Endothelial cell of umbilical vein (primary cell): Measurements from ENCODE around the gene RAB40AL. TPM values are rescaled to one million over a fixed set of nuclear protein-coding genes. Genes with fewer than 3 reads are reported as not detected.

ENCODE experiments used
- BruUV-seq: library from RNA; stranded (reverse); fragments of 400-500 nt; replicated peaks from 2 replicates; lab custom pipeline; 2021; lab: Mats Ljungman, UMichigan
- CTCF ChIA-PET: fragments of 300-600, 350-600 bp; sonication (Branson Sonifier 250); formaldehyde crosslinking; loops from one replicate; lab custom pipeline; 2021; ENCODE audit warnings: antibody characterized with exemption, inconsistent platforms; lab: Charles Lee
- POLR2A ChIA-PET: fragments of 300-600, 350-600 bp; sonication (Branson Sonifier 250); formaldehyde crosslinking; loops from one replicate; lab custom pipeline; 2021; ENCODE audit warnings: antibody characterized with exemption, inconsistent platforms; lab: Charles Lee
- DNase-seq: peaks from one replicate; pipeline ENCODE4 v3.0.0-alpha.2; 2011; ENCODE audit warnings: low read depth, low spot score
- FAIRE-seq: peaks from 2 replicates; lab custom pipeline; 2011; peaks lifted over from hg19 to GRCh38; lab: Jason Lieb, UNC
- H2AFZ ChIP-seq: 2 replicates; pipeline ENCODE4 v1.6.0; 2012; ENCODE audit warnings: low read depth, low read length, control low read depth, inconsistent platforms
- H3K27ac ChIP-seq: 2 replicates; pipeline ENCODE4 v1.5.1; 2011; ENCODE audit warnings: low read depth, mild to moderate bottlenecking, control low read depth, low read length, moderate library complexity; ENCODE audit not compliant: insufficient read depth
- H3K27me3 ChIP-seq, 2 experiments: 2 replicates each; pipeline versions ENCODE4 v1.6.0 to v1.6.1; 2011; ENCODE audit warnings: low read length in 2 of 2, mixed read lengths in 1 of 2; ENCODE audit not compliant: control insufficient read depth in 2 of 2, insufficient read depth in 2 of 2
- H3K36me3 ChIP-seq, 2 experiments: 2 replicates in 1 of 2; 3 replicates in 1 of 2; pipeline ENCODE4 v1.5.1; 2011; ENCODE audit warnings: low read length in 2 of 2, mild to moderate bottlenecking in 1 of 2, moderate library complexity in 1 of 2; ENCODE audit not compliant: control insufficient read depth in 2 of 2, insufficient read depth in 2 of 2; ENCODE audit errors: extremely low read depth in 1 of 2
- H3K4me1 ChIP-seq: 3 replicates; pipeline ENCODE4 v1.5.1; 2011; ENCODE audit warnings: mild to moderate bottlenecking, low read length; ENCODE audit not compliant: control insufficient read depth, insufficient read depth; ENCODE audit errors: extremely low read depth
- H3K4me2 ChIP-seq: 2 replicates; pipeline ENCODE4 v1.6.1; 2011; ENCODE audit warnings: low read length, control low read depth, mixed read lengths; ENCODE audit not compliant: insufficient read depth
- H3K4me3 ChIP-seq, 3 experiments: fragments of 200-600 bp in 1 of 3; sonication (generic), shearing (Covaris generic) in 1 of 3; replicated peaks in 1 of 3; 2 replicates each; pipeline ENCODE4 v1.5.1; 2011 to 2016; ENCODE audit warnings: control low read depth in 3 of 3, low read length in 3 of 3, mild to moderate bottlenecking in 2 of 3, inconsistent platforms in 1 of 3, low read depth in 1 of 3, moderate library complexity in 1 of 3; ENCODE audit not compliant: insufficient read depth in 1 of 3
- H3K79me2 ChIP-seq: 2 replicates; pipeline ENCODE4 v1.6.0; 2012; ENCODE audit warnings: low read length, inconsistent platforms; ENCODE audit not compliant: control insufficient read depth, insufficient read depth
- H3K9ac ChIP-seq: replicated peaks from 2 replicates; pipeline ENCODE3; 2011; ENCODE audit warnings: low read length, control low read depth; ENCODE audit not compliant: insufficient read depth; ENCODE audit errors: extremely low read depth
- H3K9me1 ChIP-seq: replicated peaks from 3 replicates; pipeline ENCODE4 v1.6.0; 2011; ENCODE audit warnings: mild to moderate bottlenecking, low read length; ENCODE audit not compliant: control insufficient read depth, insufficient read depth; ENCODE audit errors: extremely low read depth
- H3K9me3 ChIP-seq: replicated peaks from 2 replicates; pipeline ENCODE4 v1.5.1; 2012; ENCODE audit warnings: low read length, inconsistent platforms; ENCODE audit not compliant: control insufficient read depth, insufficient read depth
- H4K20me1 ChIP-seq: replicated peaks from 2 replicates; pipeline ENCODE3; 2011; ENCODE audit warnings: mild to moderate bottlenecking, low read length; ENCODE audit not compliant: control insufficient read depth, insufficient read depth; ENCODE audit errors: extremely low read depth
- EZH2 ChIP-seq: IDR thresholded peaks from 2 replicates; pipeline ENCODE4 v1.6.1; 2012; ENCODE audit warnings: borderline replicate concordance, low read depth, mild to moderate bottlenecking, moderate library complexity, low read length, inconsistent platforms; ENCODE audit not compliant: severe bottlenecking
- JUN ChIP-seq: IDR thresholded peaks from 2 replicates; pipeline ENCODE4 v1.6.1; 2011; ENCODE audit warnings: borderline replicate concordance, low read depth; ENCODE audit not compliant: insufficient read length, insufficient read depth
- POLR2A ChIP-seq: IDR thresholded peaks from 2 replicates; pipeline ENCODE4 v1.6.1; 2012; ENCODE audit warnings: low read depth, mild to moderate bottlenecking, control low read depth, low read length
- POLR2AphosphoS5 ChIP-seq: IDR thresholded peaks from 2 replicates; pipeline ENCODE4 v1.6.1; 2012; ENCODE audit warnings: low read depth, mild to moderate bottlenecking, control low read depth, low read length, moderate library complexity; ENCODE audit not compliant: insufficient read depth
- dilution Hi-C: fragments of 300-500 bp; cut with MboI; formaldehyde crosslinking; loops from one replicate; pipeline ENCODE4 v1.15.0; 2019; ENCODE audit warnings: low sequenced_read_pairs; ENCODE audit not compliant: extremely low pct_ligation_motif_present
- intact Hi-C: fragments of 100-400 bp; cut with micrococcal nuclease; formaldehyde crosslinking; loops from one replicate; pipeline ENCODE4 v1.10.0; 2022
- polyA plus RNA-seq, 4 experiments: library from polyadenylated mRNA; depleted of rRNA in 3 of 4; stranded (reverse) in 3 of 4; unstranded in 1 of 4; fragments of >200 nt; gene quantifications; 2 replicates each; pipeline versions ENCODE4 v1.2.1 to v1.2.3, GENCODE V29; 2011 to 2012; ENCODE audit warnings: missing spikeins in 1 of 4
- total RNA-seq: library from RNA; stranded (reverse); gene quantifications from 2 replicates; pipeline ENCODE4 v1.2.3, GENCODE V29; 2021
- TF ChIP-seq, protein P1 (sequence below), 2 donors: IDR thresholded peaks; 1 replicate in 1 of 2; 2 replicates in 1 of 2; pipeline ENCODE4 v1.5.1; 2011; ENCODE audit warnings: low read length in 2 of 2, mild to moderate bottlenecking in 2 of 2, moderate library complexity in 2 of 2, control low read depth in 1 of 2, inconsistent platforms in 1 of 2, low read depth in 1 of 2; ENCODE audit not compliant: insufficient read depth in 1 of 2; ENCODE audit errors: extremely low read depth in 1 of 2

Gene RAB40AL
- total and polyA plus RNA-seq, 2 donors (not counting 3 experiments of a cell fraction or from before 2014, with no cell fraction given): 0.68 to 1.4 TPM

DNA sequence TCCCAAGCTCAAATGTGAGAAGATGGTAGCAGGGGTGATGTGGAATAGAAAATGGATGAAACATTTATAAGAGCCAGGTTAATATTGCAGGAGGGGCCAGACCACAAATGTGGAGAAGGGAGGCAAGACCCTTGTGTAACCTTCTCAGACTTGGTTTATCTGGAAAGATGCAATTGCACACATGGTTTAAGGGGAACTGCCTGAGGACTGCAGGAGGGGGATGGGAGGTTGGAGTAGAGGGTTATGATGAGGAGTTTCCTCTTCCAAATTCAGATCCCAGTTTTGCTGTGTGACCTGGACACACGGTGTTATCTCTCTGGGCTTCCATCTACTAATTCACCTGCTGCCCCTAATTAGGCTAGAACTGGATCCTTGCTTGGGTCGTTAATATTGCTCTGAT is 46.1 kb downstream of the RAB40AL start:
- no peaks in the 10 kb centered on the region for H3K27me3 ChIP-seq
- FAIRE-seq (no peak), DNase-seq (no peak)
- no peak overlapping the region for H3K9ac ChIP-seq
- H3K4me1 ChIP-seq: no peaks in the 10 kb centered on the region
- no peak overlapping the region for H3K27ac ChIP-seq
- TF ChIP-seq EZH2 (no peak), JUN (no peak)
- H4K20me1 ChIP-seq: no peaks in the 10 kb centered on the region
- no peaks in the 10 kb centered on the region for H3K9me3 ChIP-seq
- no peak overlapping the region for H2AFZ ChIP-seq
- no TSS peak for BruUV-seq
- no peaks in the 10 kb centered on the region for H3K79me2 ChIP-seq
- H3K4me2 ChIP-seq: no peak overlapping the region
- dilution Hi-C loops (no loop called here), intact Hi-C loops (no loop called here)
- H3K36me3 ChIP-seq: no peaks in the 10 kb centered on the region
- ChIA-PET CTCF (no interaction called here), POLR2A (no interaction called here)
- no peaks in the 10 kb centered on the region for H3K9me1 ChIP-seq
- no peak overlapping the region for H3K4me3 ChIP-seq

DNA sequence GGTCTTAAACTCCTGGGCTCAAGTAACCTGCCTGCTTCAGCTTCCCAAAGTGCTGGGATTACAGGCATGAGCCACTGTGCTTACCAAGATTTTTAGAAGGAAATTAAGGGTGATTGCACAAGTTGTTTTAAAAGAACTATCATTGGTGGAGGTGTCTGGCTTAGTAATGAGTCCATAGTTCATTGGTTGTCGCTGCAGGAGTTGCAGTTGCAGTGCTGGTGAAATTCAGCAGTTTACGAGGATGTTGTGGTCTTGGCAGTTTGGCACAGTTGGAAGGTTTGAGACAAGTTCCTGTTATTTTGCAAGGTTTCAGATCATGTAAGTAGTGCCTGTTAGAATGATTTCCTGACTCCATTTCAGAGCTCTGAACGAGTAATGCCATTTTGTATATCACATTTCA is 48.1 kb downstream of the RAB40AL start:
- no TSS peak for BruUV-seq
- ChIA-PET CTCF (no interaction called here), POLR2A (no interaction called here)
- dilution Hi-C loops (no loop called here), intact Hi-C loops (no loop called here)
- H3K27ac ChIP-seq: no peak overlapping the region
- H2AFZ ChIP-seq: no peak overlapping the region
- TF ChIP-seq, protein P1, sequence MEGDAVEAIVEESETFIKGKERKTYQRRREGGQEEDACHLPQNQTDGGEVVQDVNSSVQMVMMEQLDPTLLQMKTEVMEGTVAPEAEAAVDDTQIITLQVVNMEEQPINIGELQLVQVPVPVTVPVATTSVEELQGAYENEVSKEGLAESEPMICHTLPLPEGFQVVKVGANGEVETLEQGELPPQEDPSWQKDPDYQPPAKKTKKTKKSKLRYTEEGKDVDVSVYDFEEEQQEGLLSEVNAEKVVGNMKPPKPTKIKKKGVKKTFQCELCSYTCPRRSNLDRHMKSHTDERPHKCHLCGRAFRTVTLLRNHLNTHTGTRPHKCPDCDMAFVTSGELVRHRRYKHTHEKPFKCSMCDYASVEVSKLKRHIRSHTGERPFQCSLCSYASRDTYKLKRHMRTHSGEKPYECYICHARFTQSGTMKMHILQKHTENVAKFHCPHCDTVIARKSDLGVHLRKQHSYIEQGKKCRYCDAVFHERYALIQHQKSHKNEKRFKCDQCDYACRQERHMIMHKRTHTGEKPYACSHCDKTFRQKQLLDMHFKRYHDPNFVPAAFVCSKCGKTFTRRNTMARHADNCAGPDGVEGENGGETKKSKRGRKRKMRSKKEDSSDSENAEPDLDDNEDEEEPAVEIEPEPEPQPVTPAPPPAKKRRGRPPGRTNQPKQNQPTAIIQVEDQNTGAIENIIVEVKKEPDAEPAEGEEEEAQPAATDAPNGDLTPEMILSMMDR (IDR thresholded peaks at IDR 0.05; ENCODE audit: extremely low read depth in 1 of 2, insufficient read depth in 1 of 2, low read depth in 1 of 2, low read length in 2 of 2): no peak
- TF ChIP-seq POLR2AphosphoS5 (no peak), POLR2A (no peak)
- H3K79me2 ChIP-seq: no peaks in the 10 kb centered on the region
- no peaks in the 10 kb centered on the region for H3K9me1 ChIP-seq
- H3K36me3 ChIP-seq: no peaks in the 10 kb centered on the region
- no peak overlapping the region for H3K4me2 ChIP-seq
- no peaks in the 10 kb centered on the region for H3K27me3 ChIP-seq
- FAIRE-seq (no peak), DNase-seq (no peak)
- H3K4me1 ChIP-seq: no peaks in the 10 kb centered on the region
- H3K4me3 ChIP-seq: no peak overlapping the region
- no peak overlapping the region for H3K9ac ChIP-seq
- no peaks in the 10 kb centered on the region for H3K9me3 ChIP-seq
- H4K20me1 ChIP-seq: no peaks in the 10 kb centered on the region

Other genes starting within 250 kb of the RAB40AL start
- 5.3 and 6.5 TPM in 2 replicates for gene GPRASP2, start 224.8 kb upstream of the RAB40AL start, total RNA-seq
- gene GPRASP2, start 224.8 kb upstream of the RAB40AL start, polyA plus RNA-seq: 3.7 and 4.9 TPM in 2 replicates
- gene GPRASP3, start 216.5 kb upstream of the RAB40AL start, total RNA-seq: 5.1 and 7.2 TPM in 2 replicates
- gene GPRASP3, start 216.5 kb upstream of the RAB40AL start, polyA plus RNA-seq: 1.9 and 4.0 TPM in 2 replicates
- gene BEX1, start 126.9 kb downstream of the RAB40AL start, total RNA-seq: 0.46 TPM in 1 of 2 replicates, not detected in the other
- gene BEX1, start 126.9 kb downstream of the RAB40AL start, polyA plus RNA-seq: 0.14 and 0.19 TPM in 2 replicates
- gene NXF3, start 155.9 kb downstream of the RAB40AL start, total RNA-seq: not detected in 2 replicates
- gene NXF3, start 155.9 kb downstream of the RAB40AL start, polyA plus RNA-seq: not detected in 2 replicates